GM19035 (cell line): ENCODE data around the gene PRKCB.
"Not testable (repeated sequence)": the region's sequence is repeated elsewhere in the genome, so short reads cannot be mapped to it uniquely, and the experiment has no call there.

Experiments
- ATAC-seq: cut with Tn5 transposase; IDR thresholded peaks from one replicate; pipeline ENCODE4 v1.9.1; 2021; ENCODE audit not compliant: unreplicated experiment

Gene PRKCB

GRCh38 chr16:23998771-23999170, 163.0 kb downstream of the PRKCB start:
- no peak for ATAC-seq

GRCh38 chr16:23999663-24000062, 163.9 kb downstream of the PRKCB start:
- ATAC-seq = peak; percentile 60

GRCh38 chr16:24001710-24002109, 165.9 kb downstream of the PRKCB start:
- ATAC-seq = no peak

- no peak for ATAC-seq
Observed at GRCh38 chr16:24002619-24003018, 166.8 kb downstream of the PRKCB start.

GRCh38 chr16:24005577-24005976, 169.8 kb downstream of the PRKCB start:
- no peak for ATAC-seq

- no peak for ATAC-seq
Observed at GRCh38 chr16:24007391-24007790, 171.6 kb downstream of the PRKCB start.

- ATAC-seq = no peak
Observed at GRCh38 chr16:24007934-24008333, 172.2 kb downstream of the PRKCB start.

- no peak for ATAC-seq
Observed at GRCh38 chr16:24009098-24009497, 173.3 kb downstream of the PRKCB start.

GRCh38 chr16:24009955-24010354, 174.2 kb downstream of the PRKCB start:
- ATAC-seq = no peak

- no peak for ATAC-seq
Observed at GRCh38 chr16:24010440-24011089, 174.8 kb downstream of the PRKCB start.

- ATAC-seq = no peak
Observed at GRCh38 chr16:24011237-24011636, 175.5 kb downstream of the PRKCB start.

- ATAC-seq = no peak
Observed at GRCh38 chr16:24013054-24013636, 177.4 kb downstream of the PRKCB start.

GRCh38 chr16:24013864-24014645, 178.3 kb downstream of the PRKCB start:
- peak; percentile 90 for ATAC-seq

GRCh38 chr16:24014955-24015354, 179.2 kb downstream of the PRKCB start:
- not testable (repeated sequence) for ATAC-seq

GRCh38 chr16:24015923-24016322, 180.1 kb downstream of the PRKCB start:
- no peak for ATAC-seq

GRCh38 chr16:24018485-24018884, 182.7 kb downstream of the PRKCB start:
- ATAC-seq = no peak

GRCh38 chr16:24022797-24023196, 187.0 kb downstream of the PRKCB start:
- no peak for ATAC-seq

- ATAC-seq = no peak
Observed at GRCh38 chr16:24023621-24024020, 187.8 kb downstream of the PRKCB start.

- ATAC-seq = no peak
Observed at GRCh38 chr16:24024971-24025370, 189.2 kb downstream of the PRKCB start.

- ATAC-seq = no peak
Observed at GRCh38 chr16:24027466-24027865, 191.7 kb downstream of the PRKCB start.

GRCh38 chr16:24029841-24030240, 194.1 kb downstream of the PRKCB start:
- ATAC-seq = not testable (repeated sequence)
